ENCODE measurements around the gene CLEC18B.
"Not testable (repeated sequence)": the region's sequence is repeated elsewhere in the genome, so short reads cannot be mapped to it uniquely, and the experiment has no call there.

CLEC18B gene

GRCh38 chr16:74404148-74404933, 16.9 kb downstream of the CLEC18B start:
- not testable (repeated sequence) for DNase-seq

GRCh38 chr16:74400238-74400637, 21.0 kb downstream of the CLEC18B start:
- not testable (repeated sequence) for DNase-seq

- DNase-seq = not testable (repeated sequence)
These were observed 22.9 kb downstream of the CLEC18B start for GRCh38 chr16:74398212-74398895.

GRCh38 chr16:74396521-74397017, 24.7 kb downstream of the CLEC18B start:
- not testable (repeated sequence) for DNase-seq

- DNase-seq = not testable (repeated sequence)
These were observed 26.7 kb downstream of the CLEC18B start for GRCh38 chr16:74394604-74395003.

- DNase-seq = not testable (repeated sequence)
These were observed 27.1 kb downstream of the CLEC18B start for GRCh38 chr16:74394131-74394530.

GRCh38 chr16:74391454-74392050, 29.7 kb downstream of the CLEC18B start:
- DNase-seq = not testable (repeated sequence)

GRCh38 chr16:74382339-74383034, 38.8 kb downstream of the CLEC18B start:
- not testable (repeated sequence) for DNase-seq

GRCh38 chr16:74373847-74374184, 47.5 kb downstream of the CLEC18B start:
- not testable (repeated sequence) for DNase-seq

GRCh38 chr16:74372953-74373846, 48.1 kb downstream of the CLEC18B start:
- DNase-seq = no peak

- DNase-seq = no peak
These were observed 48.9 kb downstream of the CLEC18B start for GRCh38 chr16:74372369-74372768.

- DNase-seq = not testable (repeated sequence)
These were observed 50.7 kb downstream of the CLEC18B start for GRCh38 chr16:74370338-74371135.

GRCh38 chr16:74368002-74368911, 53.0 kb downstream of the CLEC18B start:
- peak; percentile 75 for DNase-seq

GRCh38 chr16:74367469-74368001, 53.7 kb downstream of the CLEC18B start:
- DNase-seq = not testable (repeated sequence)

- DNase-seq = not testable (repeated sequence)
These were observed 59.4 kb downstream of the CLEC18B start for GRCh38 chr16:74361646-74362610.
